ENCODE results near the gene STK38.

Gene STK38

DNA sequence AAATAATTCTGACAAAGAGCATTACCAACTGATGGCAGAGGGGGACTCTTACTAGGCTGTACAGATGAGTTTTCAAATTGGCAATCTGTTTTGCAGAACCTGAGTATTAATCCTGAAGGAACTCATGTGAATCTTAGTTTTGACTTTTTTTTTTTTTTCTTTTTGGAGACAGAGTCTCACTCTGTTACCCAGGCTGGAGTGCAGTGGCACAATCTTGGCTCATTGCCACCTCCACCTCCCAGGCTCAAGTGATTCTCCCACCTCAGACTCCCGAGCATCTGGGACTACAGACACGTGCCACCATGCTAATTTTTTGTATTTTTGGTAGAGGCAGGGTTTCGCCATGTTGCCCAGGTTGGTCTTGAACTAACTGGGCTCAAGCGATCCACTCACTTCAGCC, 55.2 kb downstream of the STK38 start:
- Histone ChIP-seq H4K20me1 (ENCODE audit: insufficient read depth, low read length) (no peaks in the 10 kb centered on the region), H3K79me2 (ENCODE audit: insufficient read depth, low read length) (no peaks in the 10 kb centered on the region), H3K9me3 (ENCODE audit: insufficient read depth, low read length, severe bottlenecking) (no peaks in the 10 kb centered on the region), H3K9ac (ENCODE audit: low read depth, low read length) (no peak overlapping the region), H3K4me2 (ENCODE audit: insufficient read depth, low read length) (no peak overlapping the region), H3K36me3 (ENCODE audit: insufficient read depth, low read length) (peaks cover 63% of the 10 kb centered on the region), H2AFZ (ENCODE audit: low read depth, low read length) (no peak overlapping the region), H3K4me3 (ENCODE audit: low read depth in 1 of 2, low read length in 2 of 2) (no peak overlapping the region), H3K4me1 (ENCODE audit: insufficient read depth, low read length) (no peaks in the 10 kb centered on the region), H3K27me3 (ENCODE audit: insufficient read depth, low read length, poor library complexity) (no peaks in the 10 kb centered on the region), H3K27ac (ENCODE audit: low read length) (no peak overlapping the region)
- DNase-seq (no peak), ATAC-seq (ENCODE audit: insufficient read depth, low read depth) (no peak)
- TF ChIP-seq, protein P1, sequence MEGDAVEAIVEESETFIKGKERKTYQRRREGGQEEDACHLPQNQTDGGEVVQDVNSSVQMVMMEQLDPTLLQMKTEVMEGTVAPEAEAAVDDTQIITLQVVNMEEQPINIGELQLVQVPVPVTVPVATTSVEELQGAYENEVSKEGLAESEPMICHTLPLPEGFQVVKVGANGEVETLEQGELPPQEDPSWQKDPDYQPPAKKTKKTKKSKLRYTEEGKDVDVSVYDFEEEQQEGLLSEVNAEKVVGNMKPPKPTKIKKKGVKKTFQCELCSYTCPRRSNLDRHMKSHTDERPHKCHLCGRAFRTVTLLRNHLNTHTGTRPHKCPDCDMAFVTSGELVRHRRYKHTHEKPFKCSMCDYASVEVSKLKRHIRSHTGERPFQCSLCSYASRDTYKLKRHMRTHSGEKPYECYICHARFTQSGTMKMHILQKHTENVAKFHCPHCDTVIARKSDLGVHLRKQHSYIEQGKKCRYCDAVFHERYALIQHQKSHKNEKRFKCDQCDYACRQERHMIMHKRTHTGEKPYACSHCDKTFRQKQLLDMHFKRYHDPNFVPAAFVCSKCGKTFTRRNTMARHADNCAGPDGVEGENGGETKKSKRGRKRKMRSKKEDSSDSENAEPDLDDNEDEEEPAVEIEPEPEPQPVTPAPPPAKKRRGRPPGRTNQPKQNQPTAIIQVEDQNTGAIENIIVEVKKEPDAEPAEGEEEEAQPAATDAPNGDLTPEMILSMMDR (IDR thresholded peaks at IDR 0.05; ENCODE audit: borderline replicate concordance, extremely low read depth, low read length, poor library complexity, severe bottlenecking), result no peak
- no peak for TF ChIP-seq EZH2 (IDR thresholded peaks at IDR 0.05; ENCODE audit: borderline replicate concordance, low read depth, low read length, severe bottlenecking)

DNA sequence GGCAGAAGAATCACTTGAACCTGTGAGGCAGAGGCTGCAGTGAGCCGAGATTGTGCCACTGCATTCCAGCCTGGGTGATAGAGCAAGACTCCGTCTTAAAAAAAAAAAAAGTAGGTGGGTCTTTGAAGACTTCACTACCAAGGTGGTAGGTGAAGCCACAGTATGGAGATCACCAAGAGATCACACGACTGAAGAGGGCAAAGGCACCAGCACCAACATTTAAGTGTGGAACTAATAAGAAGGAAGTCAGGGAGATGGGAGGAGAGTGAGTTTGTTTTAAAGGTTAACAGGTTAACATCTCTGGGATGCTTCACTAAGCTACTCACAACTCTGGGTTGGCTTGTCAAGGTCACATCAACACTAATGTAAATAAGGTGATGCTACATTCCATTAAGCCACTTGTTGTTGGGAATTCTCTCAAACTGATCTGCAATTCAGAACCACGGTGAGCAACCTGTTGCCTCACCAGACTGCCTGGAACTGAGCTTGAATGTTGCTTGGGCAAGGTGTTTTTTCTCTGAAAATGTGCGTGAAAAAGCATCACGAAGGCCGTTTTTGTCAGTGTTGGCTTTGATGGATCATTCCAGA, 55.8 kb downstream of the STK38 start:
- no peaks in the 10 kb centered on the region for H4K20me1 ChIP-seq (ENCODE audit: insufficient read depth, low read length)
- no peak overlapping the region for H3K27ac ChIP-seq (ENCODE audit: low read length)
- no peaks in the 10 kb centered on the region for H3K9me3 ChIP-seq (ENCODE audit: insufficient read depth, low read length, severe bottlenecking)
- H3K4me2 ChIP-seq (ENCODE audit: insufficient read depth, low read length), result no peak overlapping the region
- ATAC-seq (ENCODE audit: insufficient read depth, low read depth) (no peak), DNase-seq (no peak)
- TF ChIP-seq EZH2 (IDR thresholded peaks at IDR 0.05; ENCODE audit: borderline replicate concordance, low read depth, low read length, severe bottlenecking), result no peak
- TF ChIP-seq, protein P1 (IDR thresholded peaks at IDR 0.05; ENCODE audit: borderline replicate concordance, extremely low read depth, low read length, poor library complexity, severe bottlenecking), result no peak
- no peak overlapping the region for H2AFZ ChIP-seq (ENCODE audit: low read depth, low read length)
- no peaks in the 10 kb centered on the region for H3K79me2 ChIP-seq (ENCODE audit: insufficient read depth, low read length)
- H3K36me3 ChIP-seq (ENCODE audit: insufficient read depth, low read length), result peaks cover 63% of the 10 kb centered on the region
- H3K9ac ChIP-seq (ENCODE audit: low read depth, low read length), result no peak overlapping the region
- H3K4me3 ChIP-seq (ENCODE audit: low read depth in 1 of 2, low read length in 2 of 2), result no peak overlapping the region
- H3K4me1 ChIP-seq (ENCODE audit: insufficient read depth, low read length), result no peaks in the 10 kb centered on the region
- no peaks in the 10 kb centered on the region for H3K27me3 ChIP-seq (ENCODE audit: insufficient read depth, low read length, poor library complexity)

DNA sequence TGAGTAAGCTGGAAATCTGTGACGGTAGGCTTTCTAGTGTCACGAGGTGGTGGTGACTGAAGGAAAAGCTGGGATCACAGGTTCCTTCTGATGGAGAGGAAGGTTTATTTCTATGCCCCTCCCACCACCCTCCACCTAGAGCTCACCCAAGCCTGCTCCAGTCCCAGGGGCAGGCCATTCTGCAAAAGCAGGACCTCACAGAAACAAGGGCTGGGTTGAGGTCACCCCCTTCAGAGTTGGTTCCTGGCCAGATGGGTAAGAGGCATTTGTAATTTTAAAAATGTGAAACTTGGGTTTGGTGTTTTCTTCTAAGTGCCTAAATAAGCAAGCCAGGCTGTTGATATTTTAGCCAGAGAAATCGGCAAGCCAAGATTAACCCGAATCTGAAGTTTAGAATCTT, 57.9 kb downstream of the STK38 start:
- Histone ChIP-seq H3K27ac (ENCODE audit: low read length) (no peak overlapping the region), H4K20me1 (ENCODE audit: insufficient read depth, low read length) (no peaks in the 10 kb centered on the region), H3K4me1 (ENCODE audit: insufficient read depth, low read length) (no peaks in the 10 kb centered on the region), H3K27me3 (ENCODE audit: insufficient read depth, low read length, poor library complexity) (no peaks in the 10 kb centered on the region), H3K4me2 (ENCODE audit: insufficient read depth, low read length) (no peak overlapping the region), H3K9me3 (ENCODE audit: insufficient read depth, low read length, severe bottlenecking) (no peaks in the 10 kb centered on the region), H3K4me3 (ENCODE audit: low read depth in 1 of 2, low read length in 2 of 2) (no peak overlapping the region), H3K79me2 (ENCODE audit: insufficient read depth, low read length) (no peaks in the 10 kb centered on the region), H3K9ac (ENCODE audit: low read depth, low read length) (no peak overlapping the region), H3K36me3 (ENCODE audit: insufficient read depth, low read length) (peaks cover 63% of the 10 kb centered on the region), H2AFZ (ENCODE audit: low read depth, low read length) (no peak overlapping the region)
- TF ChIP-seq EZH2 (IDR thresholded peaks at IDR 0.05; ENCODE audit: borderline replicate concordance, low read depth, low read length, severe bottlenecking), result no peak
- TF ChIP-seq, protein P1 (IDR thresholded peaks at IDR 0.05; ENCODE audit: borderline replicate concordance, extremely low read depth, low read length, poor library complexity, severe bottlenecking), result no peak
- DNase-seq, result no peak
- no peak for ATAC-seq (ENCODE audit: insufficient read depth, low read depth)
